ENCODE data around the gene CPXM1. TPM values are rescaled to one million over a fixed set of nuclear protein-coding genes. Genes with fewer than 3 reads are reported as not detected.

The CPXM1 gene
- total RNA-seq, 1 donor from 2014 or later: 1.3 TPM

DNA sequence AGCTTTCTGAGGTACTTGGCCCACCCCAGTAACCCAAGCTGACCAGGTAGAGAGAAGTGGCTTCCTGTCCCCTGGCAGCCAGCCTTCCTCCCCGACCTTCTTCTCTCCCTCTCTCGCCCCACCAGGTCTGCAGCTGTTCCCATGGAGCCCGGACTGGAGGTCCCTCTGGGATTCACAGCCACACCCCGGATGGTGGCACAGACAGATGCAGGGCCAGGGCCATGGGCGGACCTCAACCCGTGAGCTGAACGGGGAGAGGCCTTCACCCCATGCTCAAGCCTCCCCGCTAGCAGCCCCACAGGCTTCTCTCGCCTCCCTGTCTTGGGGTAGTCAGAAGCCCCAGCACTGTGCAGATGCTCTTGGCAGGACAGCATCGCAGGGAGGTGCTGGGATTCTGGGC is 41.3 kb downstream of the CPXM1 start:
- no peaks in the 10 kb centered on the region for H3K27me3 ChIP-seq
- ATAC-seq: no peak
- intact Hi-C loops (cut with DNase I): no loop called here
- DNase-seq: no peak
- H3K36me3 ChIP-seq: no peaks in the 10 kb centered on the region
- H3K27ac ChIP-seq: no peak overlapping the region
- no peak for TF ChIP-seq CTCF (IDR thresholded peaks at IDR 0.05)
- H3K4me1 ChIP-seq: no peaks in the 10 kb centered on the region
- no peak overlapping the region for H3K4me3 ChIP-seq
- H3K9me3 ChIP-seq: no peaks in the 10 kb centered on the region

DNA sequence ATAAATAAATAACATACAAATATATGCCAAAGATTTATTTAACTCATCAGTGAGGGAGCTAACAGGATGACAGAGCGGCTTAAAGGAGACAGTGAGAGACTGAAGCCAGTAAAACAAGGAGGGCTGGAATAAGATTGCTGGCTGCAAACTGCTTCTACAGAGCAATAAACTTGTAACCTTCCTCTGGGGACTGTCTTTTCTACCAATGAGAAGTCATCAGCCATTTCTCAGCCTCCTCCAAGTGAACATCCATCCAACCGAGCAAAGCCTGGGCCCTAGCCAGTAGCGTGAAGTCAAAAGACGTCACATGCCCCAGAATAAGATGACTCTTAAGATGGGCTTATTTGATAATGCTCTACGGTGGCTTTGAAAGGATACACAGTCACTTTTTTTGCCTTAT is 42.5 kb downstream of the CPXM1 start:
- Histone ChIP-seq H3K4me1 (peaks cover 2% of the 10 kb centered on the region), H3K9me3 (no peaks in the 10 kb centered on the region), H3K27me3 (no peaks in the 10 kb centered on the region), H3K4me3 (no peak overlapping the region), H3K36me3 (no peaks in the 10 kb centered on the region), H3K27ac (no peak overlapping the region)
- DNase-seq (no peak), ATAC-seq (no peak)
- no peak for TF ChIP-seq CTCF (IDR thresholded peaks at IDR 0.05)
- intact Hi-C loops (cut with DNase I): no loop called here

DNA sequence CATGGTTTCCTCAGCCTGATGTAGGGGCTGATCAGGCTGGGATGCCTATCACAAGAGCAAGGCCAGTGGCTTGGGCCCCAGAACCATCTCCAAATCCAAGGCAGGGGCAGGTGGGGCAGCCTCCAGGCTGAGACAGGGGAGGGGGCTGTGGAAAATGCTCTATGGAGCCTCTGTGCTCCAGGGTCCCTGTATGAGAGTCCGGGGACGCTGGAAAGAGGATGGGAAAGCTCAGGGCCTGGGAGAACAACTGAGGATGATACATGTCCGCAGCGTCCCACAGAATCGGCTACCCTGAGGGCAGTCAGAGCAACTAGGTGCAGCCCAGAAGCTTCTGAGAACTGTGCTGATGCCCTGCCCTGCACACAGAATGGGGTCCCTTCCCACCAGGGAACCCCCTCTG is 43.4 kb downstream of the CPXM1 start:
- ATAC-seq: no peak
- H3K4me3 ChIP-seq: no peak overlapping the region
- H3K4me1 ChIP-seq: peaks cover 10% of the 10 kb centered on the region
- H3K9me3 ChIP-seq: no peaks in the 10 kb centered on the region
- TF ChIP-seq CTCF (IDR thresholded peaks at IDR 0.05): no peak
- no peaks in the 10 kb centered on the region for H3K27me3 ChIP-seq
- no peak overlapping the region for H3K27ac ChIP-seq
- no peak for DNase-seq
- intact Hi-C loops (cut with DNase I): no loop called here
- H3K36me3 ChIP-seq: no peaks in the 10 kb centered on the region

DNA sequence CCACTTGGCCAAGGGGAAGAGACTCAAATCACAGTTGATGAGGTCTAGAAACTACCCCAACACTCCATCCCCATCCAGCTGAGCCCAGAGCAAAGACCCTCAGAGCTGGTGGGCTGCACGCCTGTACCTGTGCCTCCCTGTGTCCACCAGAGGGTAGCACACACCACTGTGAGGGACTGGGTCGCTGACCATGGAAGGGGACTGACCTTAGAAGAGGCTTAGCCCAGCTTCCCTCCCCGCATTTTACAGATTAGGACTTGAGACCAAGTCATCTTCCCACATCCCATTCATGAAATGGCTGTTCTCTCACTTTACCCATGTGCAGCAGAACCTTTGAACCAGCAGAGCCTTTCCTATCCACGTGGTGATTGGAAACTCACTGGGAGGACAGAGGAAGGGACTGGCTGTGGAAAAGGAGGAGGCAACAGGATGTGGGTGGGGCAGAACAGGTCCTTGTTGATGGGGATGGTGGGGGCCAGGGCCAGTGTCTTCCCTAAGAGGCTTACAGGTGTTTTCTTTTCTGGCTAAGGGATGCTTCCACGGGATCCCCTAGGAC is 44.3 kb downstream of the CPXM1 start:
- Histone ChIP-seq H3K4me3 (no peak overlapping the region), H3K9me3 (no peaks in the 10 kb centered on the region), H3K27me3 (no peaks in the 10 kb centered on the region), H3K36me3 (no peaks in the 10 kb centered on the region), H3K27ac (no peak overlapping the region), H3K4me1 (peaks cover 15% of the 10 kb centered on the region)
- DNase-seq (no peak), ATAC-seq (peak; percentile 55)
- intact Hi-C loops (cut with DNase I): no loop called here
- TF ChIP-seq CTCF (IDR thresholded peaks at IDR 0.05): peak; percentile 50

DNA sequence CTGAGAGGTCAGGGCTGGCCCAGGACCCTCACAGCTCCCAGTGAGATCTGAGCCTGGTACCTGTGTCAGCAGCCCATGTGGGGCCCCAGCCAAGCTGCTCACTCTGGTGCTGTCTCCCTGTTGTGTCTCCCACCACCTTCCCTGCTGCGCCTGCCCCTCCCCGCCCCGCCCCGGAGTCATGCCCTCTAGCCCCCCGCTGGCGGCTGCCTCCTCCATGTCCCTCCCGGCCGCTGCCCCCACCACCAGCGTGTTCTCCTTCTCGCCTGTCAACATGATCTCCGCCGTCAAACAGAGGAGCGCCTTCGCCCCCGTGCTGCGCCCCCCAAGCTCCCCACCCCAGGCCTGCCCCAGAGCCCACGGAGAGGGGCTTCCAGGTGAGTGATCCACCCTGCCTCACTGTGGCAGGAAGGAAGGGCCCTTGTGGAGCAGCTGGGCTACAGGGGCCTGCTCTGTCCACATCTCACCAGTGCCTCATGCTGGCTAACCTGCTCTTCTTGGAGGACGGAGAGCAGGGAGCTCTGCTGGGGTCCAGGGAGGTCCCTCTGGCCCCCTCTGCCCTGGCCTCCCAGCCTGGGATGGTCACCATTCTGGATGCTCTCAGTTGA is 44.9 kb downstream of the CPXM1 start:
- intact Hi-C loops (cut with DNase I): no loop called here
- H3K9me3 ChIP-seq: no peaks in the 10 kb centered on the region
- peaks cover 21% of the 10 kb centered on the region for H3K4me1 ChIP-seq
- H3K4me3 ChIP-seq: no peak overlapping the region
- H3K27me3 ChIP-seq: no peaks in the 10 kb centered on the region
- TF ChIP-seq CTCF (IDR thresholded peaks at IDR 0.05): no peak
- no peaks in the 10 kb centered on the region for H3K36me3 ChIP-seq
- H3K27ac ChIP-seq: no peak overlapping the region
- DNase-seq (no peak), ATAC-seq (no peak)

- TF ChIP-seq CTCF (IDR thresholded peaks at IDR 0.05): no peak
- no peak overlapping the region for H3K4me3 ChIP-seq
- intact Hi-C loops (cut with DNase I): no loop called here
- H3K36me3 ChIP-seq: no peaks in the 10 kb centered on the region
- H3K9me3 ChIP-seq: no peaks in the 10 kb centered on the region
- H3K4me1 ChIP-seq: peaks cover 23% of the 10 kb centered on the region
- DNase-seq (no peak), ATAC-seq (no peak)
- H3K27ac ChIP-seq: no peak overlapping the region
- no peaks in the 10 kb centered on the region for H3K27me3 ChIP-seq
These were observed 46.0 kb downstream of the CPXM1 start for GRCh38 chr20:2754424-2754823.
